ENCODE data around the gene COA3. TPM values are rescaled to one million over a fixed set of nuclear protein-coding genes. Genes with fewer than 3 reads are reported as not detected.

Gene COA3
- total RNA-seq, 1 donor from 2014 or later = 59.8 TPM

DNA sequence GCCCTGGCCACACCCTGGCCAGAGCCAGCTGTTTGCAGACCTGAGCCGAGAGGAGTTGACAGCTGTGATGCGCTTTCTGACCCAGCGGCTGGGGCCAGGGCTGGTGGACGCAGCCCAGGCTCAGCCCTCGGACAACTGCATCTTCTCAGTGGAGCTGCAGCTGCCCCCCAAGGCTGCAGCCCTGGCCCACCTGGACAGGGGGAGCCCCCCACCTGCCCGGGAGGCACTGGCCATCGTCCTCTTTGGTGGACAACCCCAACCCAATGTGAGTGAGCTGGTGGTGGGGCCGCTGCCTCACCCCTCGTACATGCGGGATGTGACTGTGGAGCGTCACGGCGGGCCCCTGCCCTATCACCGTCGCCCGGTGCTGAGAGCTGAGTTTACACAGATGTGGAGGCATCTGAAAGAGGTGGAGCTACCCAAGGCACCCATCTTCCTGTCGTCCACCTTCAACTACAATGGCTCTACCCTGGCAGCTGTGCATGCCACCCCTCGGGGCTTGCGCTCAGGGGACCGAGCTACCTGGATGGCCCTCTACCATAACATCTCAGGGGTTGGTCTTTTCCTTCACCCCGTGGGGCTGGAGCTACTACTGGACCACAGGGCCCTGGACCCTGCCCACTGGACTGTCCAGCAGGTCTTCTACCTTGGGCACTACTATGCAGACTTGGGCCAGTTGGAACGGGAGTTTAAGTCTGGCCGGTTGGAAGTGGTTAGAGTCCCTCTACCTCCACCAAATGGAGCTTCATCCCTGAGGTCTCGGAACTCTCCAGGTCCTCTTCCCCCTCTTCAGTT lies 46.5 kb upstream of the COA3 start:
- TF ChIP-seq, protein P1, sequence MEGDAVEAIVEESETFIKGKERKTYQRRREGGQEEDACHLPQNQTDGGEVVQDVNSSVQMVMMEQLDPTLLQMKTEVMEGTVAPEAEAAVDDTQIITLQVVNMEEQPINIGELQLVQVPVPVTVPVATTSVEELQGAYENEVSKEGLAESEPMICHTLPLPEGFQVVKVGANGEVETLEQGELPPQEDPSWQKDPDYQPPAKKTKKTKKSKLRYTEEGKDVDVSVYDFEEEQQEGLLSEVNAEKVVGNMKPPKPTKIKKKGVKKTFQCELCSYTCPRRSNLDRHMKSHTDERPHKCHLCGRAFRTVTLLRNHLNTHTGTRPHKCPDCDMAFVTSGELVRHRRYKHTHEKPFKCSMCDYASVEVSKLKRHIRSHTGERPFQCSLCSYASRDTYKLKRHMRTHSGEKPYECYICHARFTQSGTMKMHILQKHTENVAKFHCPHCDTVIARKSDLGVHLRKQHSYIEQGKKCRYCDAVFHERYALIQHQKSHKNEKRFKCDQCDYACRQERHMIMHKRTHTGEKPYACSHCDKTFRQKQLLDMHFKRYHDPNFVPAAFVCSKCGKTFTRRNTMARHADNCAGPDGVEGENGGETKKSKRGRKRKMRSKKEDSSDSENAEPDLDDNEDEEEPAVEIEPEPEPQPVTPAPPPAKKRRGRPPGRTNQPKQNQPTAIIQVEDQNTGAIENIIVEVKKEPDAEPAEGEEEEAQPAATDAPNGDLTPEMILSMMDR (IDR thresholded peaks at IDR 0.05; ENCODE audit: insufficient read depth, low read length, severe bottlenecking) = no peak
- peaks cover 16% of the 10 kb centered on the region for H3K36me3 ChIP-seq (ENCODE audit: control insufficient read depth, insufficient read depth, low read length)
- no peaks in the 10 kb centered on the region for H3K27me3 ChIP-seq (ENCODE audit: control insufficient read depth, insufficient read depth, low read length)
- no peak overlapping the region for H3K4me3 ChIP-seq (ENCODE audit: low read depth, low read length)
- no peak for FAIRE-seq
- DNase-seq (ENCODE audit: low read depth) = no peak

DNA sequence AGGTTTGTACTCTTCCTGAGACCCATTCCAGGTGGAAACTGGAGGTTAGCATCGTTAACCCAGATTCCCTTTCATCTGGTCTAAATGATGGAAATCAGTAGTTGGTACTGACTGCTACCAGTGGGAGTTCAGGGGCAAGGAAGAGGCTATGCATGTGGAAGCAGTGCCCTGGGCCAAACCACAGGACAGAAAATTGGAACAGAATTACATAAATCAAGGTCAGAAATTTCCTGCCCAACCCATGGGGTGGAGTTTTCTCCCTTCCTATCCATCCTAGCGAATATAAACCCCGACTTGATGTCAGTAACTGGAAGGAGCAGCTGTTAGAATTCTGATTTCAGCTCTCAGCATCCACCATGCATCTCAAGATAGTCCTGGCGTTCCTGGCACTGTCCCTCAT lies 45.8 kb upstream of the COA3 start, which contains the start of gene AOC2:
Gene AOC2 (plus strand): TSS at position 310 of the 400 bp plus-strand sequence. CDS start 47 bp downstream, at position 357.
- no peak within 1 kb of the TSS for H3K4me3 ChIP-seq (ENCODE audit: low read depth, low read length)
- TF ChIP-seq, protein P1 (IDR thresholded peaks at IDR 0.05; ENCODE audit: insufficient read depth, low read length, severe bottlenecking) = no peak
- H3K27me3 ChIP-seq (ENCODE audit: control insufficient read depth, insufficient read depth, low read length) = no peaks in the 10 kb centered on the region
- peaks cover 18% of the 10 kb centered on the region for H3K36me3 ChIP-seq (ENCODE audit: control insufficient read depth, insufficient read depth, low read length)
- DNase-seq (ENCODE audit: low read depth) (no peak), FAIRE-seq (no peak)

DNA sequence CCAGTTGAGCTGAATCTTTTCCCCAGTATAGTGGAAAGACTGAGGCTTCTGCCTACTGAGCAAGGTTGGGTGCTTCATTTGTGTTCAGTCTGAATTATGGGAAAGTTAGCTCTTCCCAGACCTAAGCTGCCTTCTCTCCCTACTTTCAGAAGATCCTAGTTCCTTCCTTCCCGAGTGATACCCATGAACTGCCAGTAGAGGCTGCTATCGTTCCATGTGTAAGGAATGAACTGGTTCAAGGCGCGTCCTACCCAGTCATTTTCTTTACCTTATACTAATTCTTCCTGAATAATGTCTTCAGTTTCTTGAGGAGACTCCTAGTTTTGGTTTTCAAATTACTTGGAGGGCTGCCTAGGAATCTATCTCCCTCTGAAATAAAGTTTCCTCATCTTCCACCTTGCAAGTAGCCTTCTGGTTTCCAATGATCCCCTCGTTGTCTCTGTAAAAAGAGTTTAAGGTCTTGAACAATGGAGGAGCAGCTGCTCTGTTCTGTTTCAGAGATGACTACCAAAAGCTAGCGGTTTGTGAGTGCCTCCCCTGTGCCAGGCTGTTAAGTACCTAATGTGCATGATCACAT lies 44.9 kb upstream of the COA3 start:
- Histone ChIP-seq H3K36me3 (ENCODE audit: control insufficient read depth, insufficient read depth, low read length) (peaks cover 26% of the 10 kb centered on the region), H3K27me3 (ENCODE audit: control insufficient read depth, insufficient read depth, low read length) (no peaks in the 10 kb centered on the region), H3K4me3 (ENCODE audit: low read depth, low read length) (no peak overlapping the region)
- peak; percentile 56 for DNase-seq (ENCODE audit: low read depth)
- TF ChIP-seq, protein P1 (IDR thresholded peaks at IDR 0.05; ENCODE audit: insufficient read depth, low read length, severe bottlenecking) = peak; percentile 88
- no peak for FAIRE-seq

DNA sequence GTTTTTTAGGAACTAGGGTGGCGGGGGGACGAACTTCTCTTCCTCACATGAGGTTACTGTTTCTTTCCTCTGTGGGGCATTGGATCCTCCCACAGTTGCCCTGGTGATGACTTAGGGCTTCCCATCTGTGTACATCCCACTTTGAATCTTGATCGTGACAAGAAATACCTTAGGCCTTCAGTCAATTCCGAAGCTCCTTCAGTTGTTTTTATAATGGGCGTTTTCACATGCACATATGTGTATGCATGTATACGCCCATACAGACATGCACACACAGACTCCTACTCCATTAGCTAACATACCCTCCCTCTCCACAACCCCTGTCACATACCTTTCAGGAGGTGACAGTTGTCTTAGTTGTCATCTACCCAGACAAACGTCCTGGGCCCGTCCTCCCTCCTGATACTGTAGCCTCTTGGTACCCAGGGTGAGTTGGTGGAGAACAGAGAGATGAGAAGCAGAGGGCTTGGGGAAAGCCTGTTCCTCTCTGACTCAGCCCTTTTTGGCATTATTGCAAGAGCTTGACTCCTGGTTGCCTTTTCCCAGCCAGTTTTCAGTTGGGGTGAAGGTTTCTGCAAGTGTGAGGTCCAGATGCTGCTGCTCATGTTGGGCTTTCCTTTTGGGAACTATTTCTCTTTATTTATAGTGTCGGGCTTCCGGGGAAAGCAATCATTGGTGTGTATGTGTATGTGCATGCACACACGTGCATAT lies 43.6 kb upstream of the COA3 start:
- TF ChIP-seq, protein P1 (IDR thresholded peaks at IDR 0.05; ENCODE audit: insufficient read depth, low read length, severe bottlenecking) = no peak
- FAIRE-seq = peak; percentile 40
- no peaks in the 10 kb centered on the region for H3K27me3 ChIP-seq (ENCODE audit: control insufficient read depth, insufficient read depth, low read length)
- H3K4me3 ChIP-seq (ENCODE audit: low read depth, low read length) = no peak overlapping the region
- no peak for DNase-seq (ENCODE audit: low read depth)
- H3K36me3 ChIP-seq (ENCODE audit: control insufficient read depth, insufficient read depth, low read length) = peaks cover 35% of the 10 kb centered on the region

GRCh38 chr17:42835732-42836131 lies 37.2 kb upstream of the COA3 start:
- DNase-seq (ENCODE audit: low read depth) (no peak), FAIRE-seq (no peak)
- peaks cover 27% of the 10 kb centered on the region for H3K36me3 ChIP-seq (ENCODE audit: control insufficient read depth, insufficient read depth, low read length)
- TF ChIP-seq, protein P1 (IDR thresholded peaks at IDR 0.05; ENCODE audit: insufficient read depth, low read length, severe bottlenecking) = no peak
- H3K27me3 ChIP-seq (ENCODE audit: control insufficient read depth, insufficient read depth, low read length) = no peaks in the 10 kb centered on the region
- no peak overlapping the region for H3K4me3 ChIP-seq (ENCODE audit: low read depth, low read length)
